ENCODE measurements around the gene PNMA8B.
A peak's percentile ranks its signal among the peaks of the same experiment; 100 is the strongest.
"Not testable (repeated sequence)": the region's sequence is repeated elsewhere in the genome, so short reads cannot be mapped to it uniquely, and the experiment has no call there.

The PNMA8B gene

DNA sequence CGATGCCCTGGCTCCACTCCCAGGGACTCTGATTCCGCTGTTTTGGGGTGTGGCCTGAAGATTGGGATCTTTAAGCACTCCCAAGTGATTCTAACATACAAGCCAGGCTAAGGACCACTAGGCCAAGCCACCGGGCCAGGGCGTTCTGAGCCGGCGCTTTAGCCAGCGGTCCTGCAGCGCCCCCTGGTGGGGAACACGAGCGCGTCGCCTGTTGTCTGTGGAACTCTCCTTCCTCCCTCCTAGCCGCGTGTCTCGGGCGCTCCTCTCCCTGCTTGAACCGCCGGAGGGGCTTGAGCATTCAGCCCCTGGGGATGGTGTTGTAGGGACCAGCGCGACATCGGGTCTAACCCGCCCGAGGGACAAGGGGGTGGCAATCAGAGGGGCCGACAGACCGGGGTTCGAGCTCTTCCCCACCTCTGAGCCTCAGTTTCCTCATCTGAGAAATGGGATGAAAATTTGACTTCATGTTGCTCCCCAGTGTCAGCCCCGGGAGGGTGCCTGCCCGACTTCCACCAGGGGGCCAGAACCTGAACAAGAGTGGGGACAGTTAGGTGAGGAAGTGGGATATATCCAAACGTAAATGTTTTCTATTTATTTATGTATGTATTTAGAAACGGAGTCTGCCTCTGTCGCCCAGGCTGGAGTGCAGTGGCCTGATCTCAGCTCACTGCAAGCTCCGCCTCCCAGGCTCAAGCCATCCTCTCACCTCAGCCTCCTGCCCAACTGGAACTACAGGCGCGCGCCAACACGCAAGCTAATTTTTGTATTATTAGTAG, 18.0 kb upstream of the PNMA8B start:
- peak; percentile 93 for DNase-seq

DNA sequence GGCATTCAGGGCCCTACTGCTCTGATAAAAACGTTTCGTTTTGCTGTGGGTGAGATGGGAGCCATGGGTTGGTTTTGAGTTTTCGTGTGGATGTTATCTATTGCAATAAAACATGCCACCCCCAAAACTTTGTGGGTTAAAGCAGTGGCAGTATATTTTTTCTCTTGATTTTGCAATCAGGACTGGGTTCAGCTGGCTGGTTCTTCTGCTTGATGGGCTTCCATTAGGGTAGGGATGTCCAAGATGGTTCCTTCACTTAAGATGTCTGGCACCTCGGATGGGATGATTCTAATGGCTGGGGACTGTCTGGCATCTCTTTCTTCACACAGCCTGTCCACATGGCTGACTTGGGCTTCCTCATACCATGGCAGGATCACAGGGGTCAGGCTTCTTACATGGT, 15.6 kb upstream of the PNMA8B start:
- no peak for DNase-seq

DNA sequence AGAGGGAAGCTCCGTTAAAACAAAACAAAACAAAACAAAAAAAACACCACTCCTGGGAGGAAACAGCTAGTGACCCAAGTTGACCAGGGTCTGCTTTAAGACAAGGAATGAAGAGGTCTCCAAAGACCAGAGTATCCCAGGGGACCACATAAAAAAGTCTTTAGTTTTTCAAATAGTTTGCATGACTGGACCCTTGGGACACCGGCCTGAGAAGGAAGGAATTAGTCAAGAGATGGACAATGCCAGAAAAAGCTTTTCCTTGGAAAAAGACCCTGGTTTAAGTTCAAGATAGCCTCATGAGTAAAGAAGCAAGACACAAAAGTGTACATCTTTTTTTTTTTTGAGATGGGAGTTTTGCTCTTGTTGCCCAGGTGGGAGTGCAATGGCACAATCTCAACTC, 12.5 kb upstream of the PNMA8B start:
- no peak for DNase-seq

DNA sequence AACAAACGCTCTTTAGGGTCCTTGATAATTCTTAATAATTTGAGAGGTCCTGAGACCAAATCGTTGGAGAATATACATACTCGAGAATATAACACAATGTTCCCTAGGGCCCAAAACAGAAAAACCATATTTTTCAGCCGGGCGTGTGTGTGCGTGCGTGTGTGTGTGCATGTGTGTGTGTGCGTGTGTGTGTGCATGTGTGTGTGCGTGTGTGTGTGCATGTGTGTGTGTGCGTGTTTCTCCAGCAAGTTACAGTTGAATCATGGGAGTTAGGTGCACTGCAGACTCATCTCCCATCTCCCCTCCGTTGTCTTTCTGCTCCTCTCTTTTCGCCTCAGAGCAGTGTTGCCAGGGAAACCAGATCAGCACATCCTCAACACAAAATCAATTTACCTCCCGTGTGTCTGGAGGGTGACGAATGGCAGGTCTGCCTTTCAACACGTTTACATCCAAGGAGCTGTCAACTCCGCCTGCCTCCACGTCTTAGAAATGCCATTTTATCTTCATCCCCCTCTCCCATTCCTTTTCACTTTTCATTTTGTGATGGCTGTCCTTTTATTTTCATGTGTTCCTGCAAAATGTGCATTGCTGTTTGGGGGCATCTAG, 8.3 kb upstream of the PNMA8B start:
- DNase-seq: no peak

DNA sequence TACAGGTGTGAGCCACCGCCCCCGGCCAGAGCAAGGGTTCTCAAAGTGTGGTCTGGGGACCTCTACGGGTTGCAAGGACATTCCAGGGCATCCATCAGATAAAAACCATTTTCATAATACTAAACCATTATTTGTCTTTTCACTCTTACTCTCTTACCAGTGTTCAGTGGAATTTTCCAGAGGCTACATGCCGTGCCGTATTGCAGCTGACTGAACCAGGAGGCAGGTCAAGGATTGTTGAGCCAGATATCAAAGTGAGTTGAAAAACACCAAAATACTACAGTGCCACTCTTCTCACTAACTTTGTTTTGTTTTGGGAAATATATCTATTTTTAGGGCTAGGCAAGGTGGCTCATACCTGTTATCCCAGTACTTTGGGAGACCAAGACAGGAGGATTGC, 7.2 kb upstream of the PNMA8B start:
- DNase-seq: no peak

DNA sequence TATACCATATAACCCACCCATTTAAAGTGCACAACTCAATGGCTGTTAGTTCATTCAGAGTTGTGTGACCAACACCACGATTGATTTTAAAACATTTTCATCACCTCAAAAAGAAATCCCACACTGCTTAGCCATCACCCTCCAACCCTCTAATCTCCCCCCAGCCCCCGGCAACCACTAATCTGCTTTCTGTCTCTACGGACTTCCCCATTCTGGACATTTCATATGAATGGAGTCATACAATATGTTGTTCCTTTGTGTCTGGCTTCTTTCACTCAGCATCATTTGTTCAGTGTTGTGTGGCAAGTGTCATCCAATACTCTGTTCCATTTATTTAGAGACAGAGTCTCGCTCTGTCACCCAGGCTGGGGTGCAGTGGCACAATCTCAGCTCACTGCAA, 4.0 kb upstream of the PNMA8B start:
- no peak for DNase-seq

DNA sequence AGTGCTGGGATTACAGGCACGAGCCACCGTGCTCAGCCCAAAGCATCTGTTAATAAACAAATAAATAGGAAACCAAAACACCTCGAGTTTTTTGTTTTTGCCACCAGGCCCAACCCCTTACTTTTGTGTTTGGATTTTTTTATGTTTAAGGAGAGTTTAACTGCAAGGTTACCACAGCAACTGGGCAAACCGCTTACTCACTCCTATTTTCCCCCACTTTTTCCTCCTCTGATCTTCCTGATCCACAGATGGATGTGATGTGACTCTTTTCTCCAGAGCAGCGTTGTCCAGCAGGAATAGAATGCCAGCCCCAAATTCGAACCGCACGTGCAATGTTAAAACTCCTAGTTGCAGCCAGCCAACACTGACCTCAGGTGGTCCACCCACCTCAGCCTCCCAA, 2.1 kb upstream of the PNMA8B start:
- no peak for DNase-seq

DNA sequence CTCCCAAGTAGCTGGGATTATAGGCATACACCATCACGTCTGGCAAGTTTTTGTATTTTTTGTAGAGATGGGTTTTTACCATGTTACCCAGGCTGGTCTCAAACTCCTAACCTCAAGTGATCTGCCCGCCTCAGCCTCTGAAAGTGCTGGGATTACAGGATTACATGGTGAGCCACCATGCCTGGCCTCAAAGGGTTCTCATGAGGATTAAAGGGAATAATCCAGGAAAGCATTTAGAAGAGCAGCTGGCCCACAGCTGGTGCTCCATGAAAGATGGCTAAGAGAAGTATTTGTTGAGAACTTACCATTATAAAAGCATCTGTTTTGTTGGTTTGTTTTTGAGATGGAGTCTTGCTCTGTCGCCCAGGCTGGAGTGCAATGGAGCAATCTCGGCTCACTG, 1.2 kb upstream of the PNMA8B start:
- DNase-seq: not testable (repeated sequence)

DNA sequence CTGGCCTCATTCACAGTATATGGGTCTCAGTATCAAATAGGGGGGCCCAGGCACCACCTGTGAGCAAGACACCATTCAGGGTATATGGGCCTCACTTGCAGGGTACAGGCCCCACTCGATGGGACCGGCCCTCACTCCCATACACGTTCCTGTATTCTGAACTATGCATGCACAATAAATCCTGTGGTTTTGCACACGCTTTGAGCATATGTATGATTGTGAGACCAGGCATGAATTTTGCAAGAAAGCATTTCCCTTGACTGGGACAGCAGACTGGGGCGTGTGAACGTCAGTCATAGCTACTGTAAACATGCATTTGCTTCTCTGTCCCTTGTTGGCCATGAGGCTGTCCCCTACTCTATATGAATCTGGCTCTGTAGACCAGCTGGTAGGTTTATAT, 637 bp upstream of the PNMA8B start:
- no peak for DNase-seq

DNA sequence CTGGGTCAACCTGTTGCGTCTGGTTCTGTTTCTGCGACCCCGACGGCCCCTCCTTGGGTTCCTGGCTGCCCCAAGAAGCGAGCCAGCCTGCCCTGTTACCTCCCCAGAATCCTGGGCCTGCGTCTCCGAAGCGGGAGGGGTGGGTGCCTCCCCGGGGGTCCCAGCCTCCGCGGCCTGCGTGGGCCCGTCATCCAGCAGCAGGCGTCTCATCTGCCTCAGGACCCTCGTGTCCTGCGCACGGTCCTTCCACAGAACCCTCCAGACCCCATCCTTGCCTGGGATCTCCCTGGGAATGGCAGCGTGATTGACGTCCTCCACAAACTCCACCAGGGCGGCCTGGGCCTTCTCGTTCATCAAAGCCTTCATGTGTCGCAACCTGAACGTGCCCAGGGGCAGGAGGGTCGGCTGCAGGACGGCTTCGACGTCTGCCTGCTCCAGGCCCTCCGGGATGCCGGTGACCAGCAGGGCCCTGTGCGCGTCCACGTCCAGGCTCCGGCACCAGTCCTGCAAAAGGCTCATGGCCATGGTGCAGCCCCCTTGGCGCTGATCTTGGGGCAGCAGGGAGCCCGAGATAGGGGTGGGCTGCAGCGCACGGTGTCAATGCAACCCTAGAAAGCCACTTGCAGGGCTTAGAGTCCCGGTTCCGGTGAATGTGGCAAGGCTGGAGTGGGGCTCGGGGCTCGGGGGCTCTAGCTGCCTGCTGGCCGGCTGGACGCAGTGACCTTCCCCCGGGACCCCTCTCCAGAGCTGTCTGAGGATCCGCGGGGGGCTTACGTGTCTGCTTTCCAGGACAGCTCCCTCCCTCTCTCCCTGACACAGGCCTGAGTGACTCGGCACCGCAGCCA, 504 bp downstream of the PNMA8B start:
- no peak for DNase-seq

DNA sequence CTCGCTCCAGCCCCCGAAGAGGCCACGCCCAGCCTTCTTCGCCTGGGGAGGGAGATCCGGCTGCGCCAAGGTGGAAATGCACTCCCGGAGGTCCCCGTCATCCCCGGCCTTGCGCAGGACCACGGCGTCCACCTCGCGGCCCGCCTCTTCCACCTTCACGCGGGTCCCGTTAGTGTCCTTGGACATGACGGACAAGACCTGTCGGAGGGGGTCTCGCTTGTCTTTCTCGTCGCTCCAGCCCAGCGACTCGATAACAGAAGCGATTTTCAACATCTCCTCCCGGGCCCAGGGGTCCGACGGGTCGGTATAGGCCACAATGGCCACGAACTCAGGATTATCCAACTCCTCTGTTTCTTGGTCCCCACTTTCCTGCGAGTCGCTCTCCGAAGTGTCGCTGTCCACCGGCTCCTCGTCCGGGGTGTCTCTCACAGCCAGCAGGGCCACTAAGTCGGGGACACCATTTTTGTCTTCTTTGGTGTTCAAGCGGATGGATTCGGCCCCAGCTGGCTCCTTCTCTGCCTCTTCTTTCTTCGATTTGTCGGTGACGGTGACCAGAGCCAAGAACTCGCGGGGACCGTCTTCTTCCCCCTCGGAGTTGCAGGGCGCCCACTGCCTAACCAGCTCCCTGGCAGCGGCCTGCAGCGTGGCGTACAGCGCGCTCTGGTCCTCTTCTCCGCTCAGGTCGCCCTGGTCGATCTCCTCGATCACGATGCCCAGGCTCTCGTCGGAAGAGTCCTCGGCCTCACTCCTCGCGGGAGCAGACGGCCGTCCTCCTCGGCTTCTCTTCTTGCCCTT, 1.3 kb downstream of the PNMA8B start:
- no peak for DNase-seq

DNA sequence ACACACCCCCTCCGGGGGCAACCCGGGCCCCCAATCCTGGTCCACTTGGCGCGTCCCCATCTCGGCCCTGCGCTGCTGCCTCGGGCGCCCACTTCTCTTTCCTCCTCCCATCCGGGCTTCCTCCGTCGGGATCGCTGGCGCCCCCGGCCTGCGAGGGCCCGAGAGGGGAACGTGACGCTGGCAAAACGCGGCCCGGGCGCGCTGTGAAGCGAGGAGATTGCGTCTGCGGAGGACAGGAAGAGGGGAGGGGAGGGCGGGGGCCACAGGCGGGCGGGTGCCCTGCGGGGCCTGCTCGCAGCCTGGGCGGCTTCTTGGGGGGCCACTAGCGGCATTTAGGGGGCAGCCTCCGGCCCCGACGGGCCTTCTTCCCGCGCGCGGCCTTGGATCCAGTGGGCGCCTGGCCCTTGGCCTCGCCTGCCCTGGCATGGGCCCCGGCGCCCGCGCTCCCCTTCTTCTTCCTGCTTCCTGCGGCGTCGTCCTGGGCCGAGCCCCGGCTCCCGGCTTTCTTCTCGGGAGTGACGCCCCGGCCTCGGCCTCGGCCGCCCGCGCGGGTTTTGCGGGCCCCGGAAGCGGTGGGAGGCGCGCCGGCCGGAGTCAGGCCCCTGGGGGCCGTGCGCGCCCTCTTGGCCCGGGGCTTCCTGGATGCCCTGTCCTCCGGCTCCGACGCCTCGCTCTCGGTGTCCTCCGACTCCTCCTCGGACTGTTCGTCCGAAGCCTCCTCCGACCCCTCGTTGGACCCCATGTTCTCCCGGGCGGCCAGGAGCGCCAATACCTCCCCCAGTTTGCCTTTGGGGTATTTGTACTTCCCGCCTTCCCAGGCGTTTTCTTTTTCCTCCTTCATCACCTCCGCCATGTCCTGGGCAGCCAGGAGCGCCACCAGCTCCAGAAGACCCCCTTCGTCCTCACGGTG, 2.2 kb downstream of the PNMA8B start:
- DNase-seq: no peak

DNA sequence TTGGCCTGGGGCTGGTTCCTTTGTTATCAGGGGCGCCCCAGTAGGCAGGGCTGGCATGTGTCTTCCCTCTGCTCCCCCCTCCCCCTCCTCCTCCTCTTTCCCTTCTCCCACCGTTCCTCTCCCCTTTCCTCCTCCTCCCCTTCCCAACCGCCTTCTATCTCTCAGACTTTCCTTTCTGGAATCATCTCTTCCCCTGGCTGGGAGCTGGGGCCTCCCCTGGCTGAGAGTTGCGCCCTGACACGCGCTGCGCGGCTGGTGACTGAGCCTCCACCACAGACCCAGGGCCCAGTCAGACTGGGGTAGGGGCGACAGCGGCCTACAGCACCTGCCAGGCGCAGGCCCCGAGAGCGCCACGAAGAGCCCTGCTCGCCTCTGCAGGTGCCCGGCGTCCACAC, 2.8 kb downstream of the PNMA8B start:
- DNase-seq: no peak

DNA sequence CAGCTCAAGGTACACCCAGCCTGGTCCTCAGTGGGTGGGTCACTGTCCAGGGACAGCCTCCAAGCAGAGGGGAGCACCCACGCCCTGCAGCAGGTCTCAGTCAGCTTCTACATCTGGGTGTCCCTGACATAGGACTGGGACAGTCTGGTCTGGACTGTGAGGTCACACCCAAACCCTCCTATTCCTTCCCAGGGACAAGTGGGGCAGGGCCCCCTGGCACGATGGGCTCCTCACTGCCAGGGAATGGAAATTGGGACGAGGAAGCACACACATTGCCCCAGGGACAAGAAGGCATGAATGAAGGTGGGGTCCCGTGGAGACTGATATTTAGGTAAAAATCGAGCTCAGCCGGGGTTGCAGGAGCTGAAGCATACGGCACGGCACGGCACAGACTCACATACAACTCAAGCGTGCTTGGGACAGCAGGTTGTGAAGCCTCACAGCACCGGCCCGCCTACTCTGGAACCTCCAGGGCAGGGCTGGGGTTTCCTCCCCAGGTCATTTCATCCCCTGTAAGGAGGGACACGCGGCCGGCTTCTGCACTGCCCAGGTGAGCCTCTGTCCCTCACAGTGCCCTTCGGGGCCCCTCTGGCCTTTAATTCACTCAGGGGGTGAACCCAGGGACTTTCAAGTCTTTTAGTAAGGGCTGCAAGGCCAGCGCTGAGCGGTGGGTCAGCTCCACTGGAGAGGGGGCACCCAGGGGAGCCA, 3.5 kb downstream of the PNMA8B start:
- no peak for DNase-seq

DNA sequence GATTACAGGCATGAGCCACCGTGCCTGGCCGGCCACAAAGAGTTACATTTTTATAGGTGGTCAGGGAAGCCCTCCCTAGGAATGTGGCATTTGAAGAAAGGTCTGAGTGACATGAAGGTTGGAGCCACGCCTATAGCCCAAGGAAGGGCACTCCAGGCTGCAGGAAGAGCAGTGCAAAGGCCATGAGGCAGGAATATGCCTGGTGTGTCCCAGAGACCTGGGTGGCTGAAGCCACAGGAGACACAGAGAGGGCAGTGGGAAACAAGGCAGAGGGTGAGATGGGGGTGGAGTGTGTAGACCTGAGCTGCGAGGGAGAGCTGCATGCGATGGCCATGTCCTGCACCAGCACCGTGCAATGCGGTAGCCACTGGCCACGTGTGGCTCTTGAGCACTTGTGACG, 4.9 kb downstream of the PNMA8B start:
- DNase-seq: no peak

DNA sequence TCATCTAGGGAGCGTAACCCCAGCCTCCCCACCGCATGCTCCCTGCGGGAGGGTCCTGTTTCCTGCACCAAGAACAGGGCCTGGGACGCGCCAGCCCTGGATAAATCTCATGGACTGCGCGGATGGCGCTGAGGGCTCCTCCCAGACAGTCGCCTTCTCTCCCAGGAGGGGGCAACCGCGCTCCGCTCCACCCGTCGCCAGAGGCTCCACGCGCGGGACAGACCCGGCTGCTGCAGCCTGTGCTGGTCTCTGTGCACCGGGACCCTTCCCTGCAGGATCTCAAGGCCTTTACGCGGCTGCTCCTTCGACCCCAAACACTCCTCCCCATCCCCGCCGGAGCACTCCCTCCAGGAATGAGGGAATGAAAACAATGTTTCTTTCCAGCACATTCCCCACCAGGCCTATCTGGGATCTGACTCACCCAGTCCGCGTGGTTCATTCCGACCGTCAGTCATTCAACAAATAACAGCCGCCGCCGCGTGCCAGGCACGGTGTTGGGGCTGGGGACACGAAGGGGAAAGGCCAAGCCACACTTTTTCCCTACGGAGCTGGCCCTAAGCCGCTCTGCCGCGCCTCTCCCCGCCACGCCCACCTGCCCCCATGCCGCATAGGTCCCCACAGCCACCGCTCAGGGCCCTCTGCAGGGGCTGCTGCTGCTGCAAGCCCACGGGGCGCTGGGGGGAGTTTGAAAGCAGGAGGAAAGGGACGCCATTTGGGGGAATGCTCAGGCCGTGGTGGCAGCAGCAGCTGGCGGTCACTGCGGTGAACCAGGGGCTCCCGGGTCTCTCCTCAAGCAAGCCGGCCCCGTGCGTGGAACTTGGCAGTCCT, 6.0 kb downstream of the PNMA8B start:
- DNase-seq: no peak

DNA sequence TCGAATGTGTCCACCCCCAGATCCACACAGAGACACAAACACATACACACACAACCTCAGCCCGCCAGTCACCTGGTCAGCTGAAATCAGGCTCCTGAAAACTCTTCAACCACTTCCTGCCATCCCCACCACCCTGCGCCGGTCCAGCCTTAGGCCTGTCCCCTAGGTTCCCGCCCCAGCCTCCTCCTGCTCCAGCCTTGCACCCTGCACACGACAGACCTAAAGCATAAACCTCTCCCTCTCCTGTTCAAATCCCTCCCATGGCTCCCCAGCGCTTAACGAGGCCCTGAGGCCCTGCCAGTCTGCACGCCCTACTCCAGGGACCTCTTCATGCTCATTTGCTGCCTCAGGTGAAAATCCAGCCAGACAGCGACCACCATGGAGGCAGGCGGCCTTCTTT, 7.1 kb downstream of the PNMA8B start:
- DNase-seq: no peak

DNA sequence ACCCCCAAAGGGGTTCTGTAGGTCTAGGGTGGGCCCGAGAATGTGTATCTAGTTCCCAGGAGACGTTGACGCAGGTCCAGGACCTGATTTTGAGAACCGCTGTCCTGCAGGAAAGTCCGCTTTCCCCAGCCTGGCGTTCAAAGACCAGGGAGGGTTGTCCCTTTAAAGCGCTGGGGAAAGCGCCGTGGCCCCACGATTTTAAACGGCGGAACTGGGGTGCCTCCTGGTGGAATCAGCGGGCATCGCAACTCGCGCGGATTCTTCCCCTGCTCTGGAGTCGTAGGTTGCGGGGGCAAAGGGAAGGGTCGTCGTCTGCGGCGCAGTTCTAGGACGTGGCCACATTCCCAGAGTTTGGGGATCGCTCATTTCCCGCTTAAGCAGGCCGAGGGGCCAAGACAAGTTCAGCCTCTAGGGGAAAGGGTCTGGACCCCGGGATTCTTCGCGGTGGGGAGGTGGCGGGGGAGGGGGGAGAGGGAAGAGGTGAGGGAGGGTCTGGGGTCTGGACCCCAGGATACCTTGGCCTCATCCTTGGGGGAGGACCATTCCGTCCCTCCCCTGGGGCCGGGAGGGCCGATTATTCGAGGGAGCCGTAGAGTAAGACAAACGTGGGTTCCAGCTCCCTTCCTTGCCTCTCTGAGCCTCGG, 7.7 kb downstream of the PNMA8B start:
- DNase-seq: peak; percentile 93

DNA sequence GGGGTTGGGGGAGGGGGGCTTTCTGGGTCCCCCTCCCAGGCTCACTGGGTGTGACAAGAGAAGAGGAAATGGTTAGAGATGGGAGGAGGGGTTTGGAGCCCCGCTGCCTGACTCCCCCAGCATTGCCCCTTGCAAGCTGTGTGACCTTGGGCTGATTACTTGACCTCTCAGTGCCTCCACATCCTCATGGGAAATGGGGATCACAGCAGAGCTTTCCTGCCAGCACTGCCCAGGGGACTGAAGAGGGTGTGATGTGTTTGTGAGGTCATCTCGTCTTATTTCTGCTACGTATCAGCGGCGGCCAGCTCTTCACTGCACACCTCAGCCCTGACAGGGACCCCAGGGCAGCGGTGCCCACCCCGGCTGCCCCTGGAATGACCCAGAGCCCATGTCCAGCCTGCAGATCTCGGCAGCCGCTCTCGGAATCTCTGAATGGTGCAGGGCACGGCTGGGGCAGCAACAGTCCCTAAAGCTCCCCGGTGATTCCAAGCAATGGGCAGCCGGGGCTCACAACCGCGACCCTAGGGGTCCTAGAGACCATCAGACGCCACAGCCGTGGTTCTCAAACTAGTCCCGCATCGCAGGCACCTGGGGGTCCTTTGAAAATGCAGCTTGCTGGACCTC, 8.4 kb downstream of the PNMA8B start:
- DNase-seq: no peak

All from stimulated activated CD8-positive, alpha-beta memory T cell treated with anti-CD3 and anti-CD28 coated beads, Interleukin-4, amount 100 ng/mL, for 48 hours (primary cell).